OCI-LY7 (cell line): ENCODE measurements around the gene OR5M8.

ENCODE experiments used
- EZH2phosphoT487 ChIP-seq: fragments of 200-600 bp; sonication (generic); IDR thresholded peaks from 2 replicates; pipeline ENCODE4 v1.6.1; 2018; ENCODE audit warnings: low read depth, borderline replicate concordance, mild to moderate bottlenecking, mixed run types, antibody characterized with exemption, low read length, moderate library complexity, mixed read lengths
- TF ChIP-seq, protein P1 (sequence below): fragments of 200-600 bp; sonication (generic); conservative IDR thresholded peaks from 2 replicates; pipeline ENCODE4 v1.5.1; 2014; ENCODE audit warnings: mild to moderate bottlenecking, antibody characterized with exemption, low read length, moderate library complexity, mixed read lengths

DNA sequence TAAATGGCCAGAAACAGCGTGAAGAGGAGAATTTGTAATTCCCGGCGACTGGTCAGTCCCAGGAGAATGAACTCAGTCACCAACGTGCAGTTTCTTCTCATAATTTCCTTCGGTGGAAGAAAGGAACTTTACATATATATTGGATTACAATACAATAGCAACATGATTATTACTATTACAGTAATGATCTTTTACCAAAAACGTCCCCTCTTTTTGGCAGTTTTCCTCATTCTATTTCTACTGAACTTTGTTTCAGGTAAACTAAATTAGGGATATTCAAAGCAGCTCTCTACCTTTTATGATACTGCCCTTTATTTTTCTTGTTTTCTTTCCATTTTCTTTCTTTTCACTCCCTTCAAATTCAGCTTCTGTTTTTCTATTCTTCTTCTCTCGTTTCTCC, at the start of gene OR5M8:
- TF ChIP-seq, protein P1, sequence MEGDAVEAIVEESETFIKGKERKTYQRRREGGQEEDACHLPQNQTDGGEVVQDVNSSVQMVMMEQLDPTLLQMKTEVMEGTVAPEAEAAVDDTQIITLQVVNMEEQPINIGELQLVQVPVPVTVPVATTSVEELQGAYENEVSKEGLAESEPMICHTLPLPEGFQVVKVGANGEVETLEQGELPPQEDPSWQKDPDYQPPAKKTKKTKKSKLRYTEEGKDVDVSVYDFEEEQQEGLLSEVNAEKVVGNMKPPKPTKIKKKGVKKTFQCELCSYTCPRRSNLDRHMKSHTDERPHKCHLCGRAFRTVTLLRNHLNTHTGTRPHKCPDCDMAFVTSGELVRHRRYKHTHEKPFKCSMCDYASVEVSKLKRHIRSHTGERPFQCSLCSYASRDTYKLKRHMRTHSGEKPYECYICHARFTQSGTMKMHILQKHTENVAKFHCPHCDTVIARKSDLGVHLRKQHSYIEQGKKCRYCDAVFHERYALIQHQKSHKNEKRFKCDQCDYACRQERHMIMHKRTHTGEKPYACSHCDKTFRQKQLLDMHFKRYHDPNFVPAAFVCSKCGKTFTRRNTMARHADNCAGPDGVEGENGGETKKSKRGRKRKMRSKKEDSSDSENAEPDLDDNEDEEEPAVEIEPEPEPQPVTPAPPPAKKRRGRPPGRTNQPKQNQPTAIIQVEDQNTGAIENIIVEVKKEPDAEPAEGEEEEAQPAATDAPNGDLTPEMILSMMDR, result no peak
- TF ChIP-seq EZH2phosphoT487, result no peak
